ENCODE data around the gene MTHFD1L. TPM values are rescaled to one million over a fixed set of nuclear protein-coding genes. Genes with fewer than 3 reads are reported as not detected.

MTHFD1L gene
- polyA plus RNA-seq, 2 of the 4 experiments (the other 2 are of a cell fraction), result 27.2 to 63.2 TPM

DNA sequence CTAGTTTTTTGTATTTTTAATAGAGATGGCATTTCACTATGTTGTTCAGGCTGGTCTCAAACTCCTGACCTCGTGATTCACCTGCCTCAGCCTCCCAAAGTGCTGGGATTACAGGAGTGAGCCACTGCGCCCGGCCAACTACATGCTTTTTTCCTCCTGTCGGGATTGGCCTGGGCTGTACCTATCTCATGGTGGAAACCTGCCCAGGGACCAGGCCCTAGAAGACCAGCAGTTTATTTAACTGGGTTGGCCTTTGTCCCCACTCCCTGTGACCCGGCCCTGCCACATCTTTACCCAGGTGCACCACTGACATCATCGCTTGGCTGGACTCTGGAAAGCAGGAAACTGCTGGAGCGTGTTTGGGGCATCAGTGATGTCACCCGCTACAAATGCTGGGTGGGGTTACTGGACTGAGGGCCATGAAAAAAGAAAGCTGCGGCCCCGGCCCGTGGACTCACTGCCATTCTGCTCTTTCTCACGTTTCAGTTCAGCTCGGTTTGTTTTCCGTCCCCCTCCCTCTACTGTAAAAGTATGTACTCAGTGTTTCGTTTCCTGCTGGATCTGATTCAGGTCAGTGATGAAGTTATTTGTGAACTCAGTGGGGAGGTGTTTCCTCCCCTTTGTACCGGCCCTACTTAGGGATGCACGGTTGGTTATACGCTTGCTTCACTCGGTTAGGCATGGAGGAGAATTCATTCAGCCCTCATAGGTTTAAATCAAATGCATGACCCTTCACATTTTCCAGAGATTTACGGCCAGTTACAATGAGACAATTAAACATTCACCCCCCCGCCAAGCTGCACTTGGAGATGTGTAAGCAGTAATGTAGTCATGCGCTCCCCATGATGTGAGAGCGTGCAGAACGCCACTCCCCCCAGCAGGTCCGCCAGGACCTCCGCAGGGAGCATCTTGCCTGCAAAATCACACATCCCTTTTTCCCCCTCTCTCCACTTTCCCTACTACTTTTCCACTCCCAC, 179.3 kb downstream of the MTHFD1L start (continued):
- TF ChIP-seq EP300 (IDR thresholded peaks at IDR 0.05) (peak; percentile 46 to 75; a peak in 3 of 5 replicates), ZFP36 (IDR thresholded peaks at IDR 0.05; ENCODE audit: borderline replicate concordance, partially characterized antibody) (no peak), SREBF2 (IDR thresholded peaks at IDR 0.05) (no peak), HOXA7 (CRISPR knock-in tag; IDR thresholded peaks at IDR 0.05) (0 out of 2 replicates have a peak, but pooled peaks have one; percentile 24), SMC3 (IDR thresholded peaks at IDR 0.05) (peak; percentile 18; the same call in 1 of the 3 replicates), RNF2 (IDR thresholded peaks at IDR 0.05; ENCODE audit: borderline replicate concordance, low read depth) (no peak), NFE2L2 (conservative IDR thresholded peaks at IDR 0.05; ENCODE audit: low read length) (no peak), ZNF302 (CRISPR knock-in tag; IDR thresholded peaks at IDR 0.05) (peak; percentile 47; the same call in 1 of the 2 replicates), CBX2 (IDR thresholded peaks at IDR 0.05; ENCODE audit: borderline replicate concordance, low read depth) (no peak), TP53 (CRISPR knock-in tag; IDR thresholded peaks at IDR 0.05) (peak; percentile 79; the same call in 1 of the 2 replicates), MYC (IDR thresholded peaks at IDR 0.05; ENCODE audit: borderline replicate concordance, low read length) (no peak), HEYL (CRISPR knock-in tag; IDR thresholded peaks at IDR 0.05) (peak; percentile 74; the same call in 1 of the 2 replicates), FOXS1 (CRISPR knock-in tag; IDR thresholded peaks at IDR 0.05) (no peak), CHD2 (IDR thresholded peaks at IDR 0.05; ENCODE audit: low read length, partially characterized antibody) (no peak), POLR2A (IDR thresholded peaks at IDR 0.05; ENCODE audit: low read length) (no peak), EHF (CRISPR knock-in tag; IDR thresholded peaks at IDR 0.05) (peak; percentile 66; the same call in 1 of the 2 replicates)
- TF ChIP-seq, protein P1, sequence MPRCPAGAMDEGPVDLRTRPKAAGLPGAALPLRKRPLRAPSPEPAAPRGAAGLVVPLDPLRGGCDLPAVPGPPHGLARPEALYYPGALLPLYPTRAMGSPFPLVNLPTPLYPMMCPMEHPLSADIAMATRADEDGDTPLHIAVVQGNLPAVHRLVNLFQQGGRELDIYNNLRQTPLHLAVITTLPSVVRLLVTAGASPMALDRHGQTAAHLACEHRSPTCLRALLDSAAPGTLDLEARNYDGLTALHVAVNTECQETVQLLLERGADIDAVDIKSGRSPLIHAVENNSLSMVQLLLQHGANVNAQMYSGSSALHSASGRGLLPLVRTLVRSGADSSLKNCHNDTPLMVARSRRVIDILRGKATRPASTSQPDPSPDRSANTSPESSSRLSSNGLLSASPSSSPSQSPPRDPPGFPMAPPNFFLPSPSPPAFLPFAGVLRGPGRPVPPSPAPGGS (IDR thresholded peaks at IDR 0.05), result no peak
- TF ChIP-seq, protein P2, sequence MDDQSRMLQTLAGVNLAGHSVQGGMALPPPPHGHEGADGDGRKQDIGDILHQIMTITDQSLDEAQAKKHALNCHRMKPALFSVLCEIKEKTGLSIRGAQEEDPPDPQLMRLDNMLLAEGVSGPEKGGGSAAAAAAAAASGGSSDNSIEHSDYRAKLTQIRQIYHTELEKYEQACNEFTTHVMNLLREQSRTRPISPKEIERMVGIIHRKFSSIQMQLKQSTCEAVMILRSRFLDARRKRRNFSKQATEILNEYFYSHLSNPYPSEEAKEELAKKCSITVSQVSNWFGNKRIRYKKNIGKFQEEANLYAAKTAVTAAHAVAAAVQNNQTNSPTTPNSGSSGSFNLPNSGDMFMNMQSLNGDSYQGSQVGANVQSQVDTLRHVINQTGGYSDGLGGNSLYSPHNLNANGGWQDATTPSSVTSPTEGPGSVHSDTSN (IDR thresholded peaks at IDR 0.05), result no peak
- TF ChIP-seq, protein P3, sequence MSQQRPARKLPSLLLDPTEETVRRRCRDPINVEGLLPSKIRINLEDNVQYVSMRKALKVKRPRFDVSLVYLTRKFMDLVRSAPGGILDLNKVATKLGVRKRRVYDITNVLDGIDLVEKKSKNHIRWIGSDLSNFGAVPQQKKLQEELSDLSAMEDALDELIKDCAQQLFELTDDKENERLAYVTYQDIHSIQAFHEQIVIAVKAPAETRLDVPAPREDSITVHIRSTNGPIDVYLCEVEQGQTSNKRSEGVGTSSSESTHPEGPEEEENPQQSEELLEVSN (IDR thresholded peaks at IDR 0.05; ENCODE audit: borderline replicate concordance, low read depth), result no peak
- TF ChIP-seq, protein P4, sequence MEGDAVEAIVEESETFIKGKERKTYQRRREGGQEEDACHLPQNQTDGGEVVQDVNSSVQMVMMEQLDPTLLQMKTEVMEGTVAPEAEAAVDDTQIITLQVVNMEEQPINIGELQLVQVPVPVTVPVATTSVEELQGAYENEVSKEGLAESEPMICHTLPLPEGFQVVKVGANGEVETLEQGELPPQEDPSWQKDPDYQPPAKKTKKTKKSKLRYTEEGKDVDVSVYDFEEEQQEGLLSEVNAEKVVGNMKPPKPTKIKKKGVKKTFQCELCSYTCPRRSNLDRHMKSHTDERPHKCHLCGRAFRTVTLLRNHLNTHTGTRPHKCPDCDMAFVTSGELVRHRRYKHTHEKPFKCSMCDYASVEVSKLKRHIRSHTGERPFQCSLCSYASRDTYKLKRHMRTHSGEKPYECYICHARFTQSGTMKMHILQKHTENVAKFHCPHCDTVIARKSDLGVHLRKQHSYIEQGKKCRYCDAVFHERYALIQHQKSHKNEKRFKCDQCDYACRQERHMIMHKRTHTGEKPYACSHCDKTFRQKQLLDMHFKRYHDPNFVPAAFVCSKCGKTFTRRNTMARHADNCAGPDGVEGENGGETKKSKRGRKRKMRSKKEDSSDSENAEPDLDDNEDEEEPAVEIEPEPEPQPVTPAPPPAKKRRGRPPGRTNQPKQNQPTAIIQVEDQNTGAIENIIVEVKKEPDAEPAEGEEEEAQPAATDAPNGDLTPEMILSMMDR (IDR thresholded peaks at IDR 0.05), result no peak
- TF ChIP-seq, protein P5, sequence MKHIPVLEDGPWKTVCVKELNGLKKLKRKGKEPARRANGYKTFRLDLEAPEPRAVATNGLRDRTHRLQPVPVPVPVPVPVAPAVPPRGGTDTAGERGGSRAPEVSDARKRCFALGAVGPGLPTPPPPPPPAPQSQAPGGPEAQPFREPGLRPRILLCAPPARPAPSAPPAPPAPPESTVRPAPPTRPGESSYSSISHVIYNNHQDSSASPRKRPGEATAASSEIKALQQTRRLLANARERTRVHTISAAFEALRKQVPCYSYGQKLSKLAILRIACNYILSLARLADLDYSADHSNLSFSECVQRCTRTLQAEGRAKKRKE (CRISPR knock-in tag; IDR thresholded peaks at IDR 0.05; ENCODE audit: low read depth), result peak; percentile 88; the same call in 1 of the 2 replicates
- TF ChIP-seq, protein P6, sequence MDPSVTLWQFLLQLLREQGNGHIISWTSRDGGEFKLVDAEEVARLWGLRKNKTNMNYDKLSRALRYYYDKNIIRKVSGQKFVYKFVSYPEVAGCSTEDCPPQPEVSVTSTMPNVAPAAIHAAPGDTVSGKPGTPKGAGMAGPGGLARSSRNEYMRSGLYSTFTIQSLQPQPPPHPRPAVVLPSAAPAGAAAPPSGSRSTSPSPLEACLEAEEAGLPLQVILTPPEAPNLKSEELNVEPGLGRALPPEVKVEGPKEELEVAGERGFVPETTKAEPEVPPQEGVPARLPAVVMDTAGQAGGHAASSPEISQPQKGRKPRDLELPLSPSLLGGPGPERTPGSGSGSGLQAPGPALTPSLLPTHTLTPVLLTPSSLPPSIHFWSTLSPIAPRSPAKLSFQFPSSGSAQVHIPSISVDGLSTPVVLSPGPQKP (IDR thresholded peaks at IDR 0.05; ENCODE audit: low read depth, low read length), result no peak
